Naive thymus-derived CD4-positive, alpha-beta T cell (primary cell): ENCODE data around the gene MYO5A. TPM values are rescaled to one million over a fixed set of nuclear protein-coding genes. Genes with fewer than 3 reads are reported as not detected.
"Not testable (repeated sequence)": the region's sequence is repeated elsewhere in the genome, so short reads cannot be mapped to it uniquely, and the experiment has no call there.

Source experiments
- ATAC-seq: fragments of 150-1000 bp; cut with Tn5 transposase; 2 replicates; pipeline ENCODE4 v1.10.0; 2021; ENCODE audit warnings: mild to moderate bottlenecking, moderate library complexity
- CTCF ChIA-PET: fragments of 350-600 bp; sonication (Branson Sonifier 250); formaldehyde crosslinking; loops from one replicate; lab custom pipeline; 2021; ENCODE audit warnings: antibody characterized with exemption; lab: Charles Lee
- POLR2A ChIA-PET: fragments of 350-600 bp; sonication (Branson Sonifier 250); formaldehyde crosslinking; loops from one replicate; lab custom pipeline; 2021; ENCODE audit warnings: antibody characterized with exemption, inconsistent platforms; lab: Charles Lee
- DNase-seq, 9 donors: peaks; one replicate each; pipeline versions ENCODE4 v3.0.0 to v3.0.0-alpha.2; 2020 to 2022; ENCODE audit warnings: mixed read lengths in 1 of 9
- H3K27ac ChIP-seq: one replicate; pipeline ENCODE4 v1.7.0; 2013; ENCODE audit warnings: mild to moderate bottlenecking, low read depth, low read length, moderate library complexity
- H3K27me3 ChIP-seq, 2 donors: one replicate each; pipeline ENCODE4 v1.7.0; 2013; ENCODE audit warnings: low read length in 2 of 2, mild to moderate bottlenecking in 2 of 2, moderate library complexity in 2 of 2; ENCODE audit not compliant: control insufficient read depth in 2 of 2, insufficient read depth in 2 of 2
- H3K36me3 ChIP-seq, 3 experiments: 1 replicate in 2 of 3; 2 replicates in 1 of 3; pipeline ENCODE4 v1.7.0; 2013; ENCODE audit warnings: low read length in 3 of 3, mild to moderate bottlenecking in 3 of 3, moderate library complexity in 1 of 3; ENCODE audit not compliant: insufficient read depth in 3 of 3, control insufficient read depth in 2 of 3
- H3K4me1 ChIP-seq, 2 donors: one replicate each; pipeline ENCODE4 v1.7.0; 2013; ENCODE audit warnings: low read length in 2 of 2, mild to moderate bottlenecking in 2 of 2, moderate library complexity in 1 of 2; ENCODE audit not compliant: control insufficient read depth in 2 of 2, insufficient read depth in 2 of 2
- H3K4me3 ChIP-seq: 2 replicates; pipeline ENCODE4 v1.7.0; 2013; ENCODE audit warnings: mild to moderate bottlenecking, low read length
- H3K9me3 ChIP-seq, 3 experiments: 1 replicate in 2 of 3; 2 replicates in 1 of 3; pipeline ENCODE4 v1.7.0; 2013; ENCODE audit warnings: low read length in 3 of 3; ENCODE audit not compliant: control insufficient read depth in 2 of 3
- H3K27ac Mint-ChIP-seq, 9 donors: one replicate each; pipeline ENCODE4 v1.8.0; 2020 to 2022; ENCODE audit warnings: mixed read lengths in 9 of 9, mild to moderate bottlenecking in 8 of 9, moderate library complexity in 5 of 9, inconsistent platforms in 2 of 9
- H3K27me3 Mint-ChIP-seq, 5 donors: one replicate each; pipeline ENCODE4 v1.8.0; 2021 to 2022; ENCODE audit warnings: mixed read lengths in 5 of 5, mild to moderate bottlenecking in 1 of 5
- H3K36me3 Mint-ChIP-seq, 5 donors: one replicate each; pipeline ENCODE4 v1.8.0; 2020 to 2022; ENCODE audit warnings: mixed read lengths in 5 of 5, mild to moderate bottlenecking in 3 of 5, inconsistent platforms in 1 of 5
- H3K4me1 Mint-ChIP-seq, 7 donors: one replicate each; pipeline ENCODE4 v1.8.0; 2020 to 2022; ENCODE audit warnings: mixed read lengths in 7 of 7, mild to moderate bottlenecking in 3 of 7, inconsistent platforms in 1 of 7
- H3K4me3 Mint-ChIP-seq, 10 donors: one replicate each; pipeline ENCODE4 v1.8.0; 2020 to 2022; ENCODE audit warnings: mild to moderate bottlenecking in 10 of 10, mixed read lengths in 10 of 10, moderate library complexity in 6 of 10, inconsistent platforms in 2 of 10
- H3K9me3 Mint-ChIP-seq, 11 donors: one replicate each; pipeline ENCODE4 v1.8.0; 2020 to 2022; ENCODE audit warnings: mixed read lengths in 11 of 11, mild to moderate bottlenecking in 4 of 11, inconsistent platforms in 1 of 11, moderate library complexity in 1 of 11
- intact Hi-C, 2 donors: fragments of 100-400 bp; cut with micrococcal nuclease; formaldehyde crosslinking; loops; one replicate each; pipeline ENCODE4 v1.15.1; 2023
- polyA plus RNA-seq, 2 donors: library from polyadenylated mRNA; unstranded; fragments of 300-500 nt; fragmentation: Illumina TruSeq; gene quantifications; one replicate each; pipeline ENCODE4 v1.2.3, GENCODE V29; 2021
- total RNA-seq, 6 experiments: library from RNA in 5 of 6; stranded (reverse) in 5 of 6; gene quantifications; 1 replicate in 5 of 6; 2 replicates in 1 of 6; pipeline ENCODE4 v1.2.3 and lab custom pipeline; 2021 to 2026

The MYO5A gene
- total and polyA plus RNA-seq, 7 experiments from 2014 or later, result 4.2 to 39.6 (median 20.8) TPM

GRCh38 chr15:52495125-52495524, 33.6 kb downstream of the MYO5A start:
- ChIA-PET POLR2A (interaction anchor here (0.9 kb wide), 1 partner anchor 9 kb away, joined by 4 read pairs; no protein-coding TSS in a partner anchor), CTCF (no interaction called here)

DNA sequence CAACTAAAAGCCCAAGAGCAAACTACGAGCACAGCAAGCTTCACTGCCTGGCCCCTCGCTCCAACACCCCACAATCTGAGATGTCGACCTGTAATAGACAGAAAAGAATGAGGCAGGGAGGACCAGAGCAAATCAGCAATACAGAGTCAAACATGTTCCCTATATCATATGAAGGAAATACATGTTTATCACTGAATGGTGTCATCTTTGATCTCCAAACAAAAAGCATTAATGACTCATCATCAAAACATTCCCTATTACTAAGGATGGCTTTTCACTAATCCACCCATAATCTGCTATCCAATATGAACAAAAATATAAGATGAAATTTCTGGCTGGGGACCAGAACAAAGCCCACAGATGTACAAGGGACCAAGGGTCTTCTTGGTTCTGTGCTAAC, 34.7 kb downstream of the MYO5A start:
- ChIA-PET POLR2A (no interaction called here), CTCF (no interaction called here)
- Histone ChIP-seq H3K4me3 (no peak overlapping the region), H3K4me1 (peaks cover 0 to 12% of the 10 kb centered on the region in 2 donors), H3K27ac (no peak overlapping the region), H3K36me3 (no peaks in the 10 kb centered on the region), H3K9me3 (no peaks in the 10 kb centered on the region), H3K27me3 (no peaks in the 10 kb centered on the region)
- H3K4me3 Mint-ChIP-seq, result no peak overlapping the region
- DNase-seq (no peak), ATAC-seq (no peak)
- H3K27ac Mint-ChIP-seq, result no peak overlapping the region
- peaks cover 0 to 4% (median 0%) of the 10 kb centered on the region in 5 donors for H3K36me3 Mint-ChIP-seq
- no peaks in the 10 kb centered on the region for H3K9me3 Mint-ChIP-seq
- peaks cover 24 to 53% (median 30%) of the 10 kb centered on the region in 7 donors for H3K4me1 Mint-ChIP-seq
- intact Hi-C loops, result no loop called here
- H3K27me3 Mint-ChIP-seq, result no peaks in the 10 kb centered on the region

More at GRCh38 chr15:52495125-52495524, 33.6 kb downstream of the MYO5A start:
- Mint-ChIP-seq H3K4me1 (peaks cover 13 to 50% (median 21%) of the 10 kb centered on the region in 7 donors), H3K27ac (no peak overlapping the region), H3K36me3 (peaks cover 0 to 5% (median 0%) of the 10 kb centered on the region in 5 donors), H3K27me3 (no peaks in the 10 kb centered on the region), H3K4me3 (no peak overlapping the region), H3K9me3 (no peaks in the 10 kb centered on the region)
- Histone ChIP-seq H3K4me1 (peaks cover 0 to 3% of the 10 kb centered on the region in 2 donors), H3K27me3 (no peaks in the 10 kb centered on the region), H3K9me3 (no peaks in the 10 kb centered on the region), H3K27ac (no peak overlapping the region), H3K4me3 (no peak overlapping the region), H3K36me3 (no peaks in the 10 kb centered on the region)
- ATAC-seq (no peak), DNase-seq (no peak)
- intact Hi-C loops, result no loop called here

DNA sequence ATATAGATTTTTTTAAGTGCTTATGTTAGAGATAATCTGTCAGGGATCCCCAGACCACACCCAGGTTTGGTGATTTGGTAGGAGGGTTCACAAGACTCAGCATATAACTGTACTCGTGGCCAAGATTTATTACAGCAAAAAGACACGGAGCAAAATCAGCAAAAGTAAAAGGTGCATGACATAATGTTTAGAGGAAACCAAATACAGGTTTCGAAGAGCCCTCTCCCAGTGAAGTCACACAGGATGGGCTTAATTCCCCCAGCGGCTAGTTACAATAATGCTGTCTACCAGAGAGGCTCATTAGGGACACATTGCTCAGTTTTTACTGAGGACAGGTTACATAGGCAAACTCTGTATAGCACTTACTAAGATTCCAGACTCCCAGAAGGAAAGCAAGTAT, 36.5 kb downstream of the MYO5A start:
- ATAC-seq, result no peak
- H3K27ac ChIP-seq, result no peak overlapping the region
- peaks cover 5 to 19% of the 10 kb centered on the region in 2 donors for H3K4me1 ChIP-seq
- no peak overlapping the region for H3K4me3 ChIP-seq
- Mint-ChIP-seq H3K27me3 (no peaks in the 10 kb centered on the region), H3K27ac (no peak overlapping the region), H3K4me3 (no peak overlapping the region), H3K4me1 (peaks cover 34 to 67% (median 42%) of the 10 kb centered on the region in 7 donors), H3K36me3 (peaks cover 0 to 6% (median 0%) of the 10 kb centered on the region in 5 donors), H3K9me3 (no peaks in the 10 kb centered on the region)
- H3K9me3 ChIP-seq, result no peaks in the 10 kb centered on the region
- no peaks in the 10 kb centered on the region for H3K36me3 ChIP-seq
- no peak for DNase-seq
- ChIA-PET CTCF (no interaction called here), POLR2A (interaction anchor here (0.9 kb wide), 1 partner anchor 32 kb away, joined by 3 read pairs; no protein-coding TSS in a partner anchor)
- no peaks in the 10 kb centered on the region for H3K27me3 ChIP-seq
- intact Hi-C loops, result no loop called here

DNA sequence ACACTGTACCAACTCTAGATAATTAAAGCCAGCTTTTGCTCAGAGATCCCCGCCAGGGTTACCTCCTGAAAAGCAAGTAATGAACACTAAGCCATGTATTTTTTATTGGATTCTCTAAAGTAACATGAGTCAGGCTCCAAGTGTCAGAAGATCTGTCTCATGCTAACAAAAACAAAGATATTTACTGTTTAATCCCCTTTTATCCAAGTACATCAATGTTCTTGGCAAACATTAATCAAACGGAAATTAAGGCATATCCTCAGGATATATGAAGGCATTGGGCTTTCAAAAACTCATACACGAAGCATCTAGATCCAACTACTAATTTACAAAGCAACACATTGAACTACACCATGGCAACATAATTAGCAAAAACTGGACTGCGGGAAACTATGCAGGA, 37.2 kb downstream of the MYO5A start:
- Mint-ChIP-seq H3K27me3 (no peaks in the 10 kb centered on the region), H3K36me3 (peaks cover 0 to 6% (median 0%) of the 10 kb centered on the region in 5 donors), H3K4me1 (peaks cover 40 to 69% (median 47%) of the 10 kb centered on the region in 7 donors), H3K4me3 (no peak overlapping the region), H3K27ac (no peak overlapping the region), H3K9me3 (no peaks in the 10 kb centered on the region)
- DNase-seq (no peak), ATAC-seq (no peak)
- H3K4me3 ChIP-seq, result no peak overlapping the region
- ChIA-PET POLR2A (interaction anchor here (0.9 kb wide), 1 partner anchor 33 kb away, joined by 3 read pairs; no protein-coding TSS in a partner anchor), CTCF (no interaction called here)
- intact Hi-C loops, result loop anchor here in 1 of 2 donors (2.0 kb wide), 1 partner anchor 13 kb away; no protein-coding TSS in a partner anchor
- H3K9me3 ChIP-seq, result no peaks in the 10 kb centered on the region
- no peaks in the 10 kb centered on the region for H3K27me3 ChIP-seq
- H3K4me1 ChIP-seq, result peaks cover 5 to 19% of the 10 kb centered on the region in 2 donors
- H3K27ac ChIP-seq, result no peak overlapping the region
- H3K36me3 ChIP-seq, result no peaks in the 10 kb centered on the region

GRCh38 chr15:52489430-52489829, 39.2 kb downstream of the MYO5A start:
- Mint-ChIP-seq H3K4me1 (peaks cover 42 to 73% (median 47%) of the 10 kb centered on the region in 7 donors), H3K27ac (peak overlapping the region in 2 of 9 donors; percentile 1 to 50), H3K4me3 (peak overlapping the region in 5 of 10 donors; percentile 9 to 57 (median 45))
- H3K9me3 Mint-ChIP-seq, H3K27me3 Mint-ChIP-seq, H3K27me3 ChIP-seq, H3K36me3 ChIP-seq, H3K4me3 ChIP-seq, H3K9me3 ChIP-seq, CTCF ChIA-PET, H3K36me3 Mint-ChIP-seq, H3K27ac ChIP-seq: not testable (repeated sequence)
- H3K4me1 ChIP-seq, result peaks cover 5 to 19% of the 10 kb centered on the region in 2 donors
- POLR2A ChIA-PET, result interaction anchor here (0.6 to 1.4 kb wide), 3 partner anchors 9 to 624 kb away, joined by 3 to 4 read pairs (median 3); partner anchors contain the start of gene MYO5A
- DNase-seq (peak in 5 of 9 donors; percentile 5 to 34 (median 29)), ATAC-seq (peak; percentile 31)
- intact Hi-C loops, result loop anchor here (2.0 to 10.0 kb wide), 4 partner anchors 55 to 755 kb away; partner anchors contain the start of gene LYSMD2 (in 1 of the 2)

DNA sequence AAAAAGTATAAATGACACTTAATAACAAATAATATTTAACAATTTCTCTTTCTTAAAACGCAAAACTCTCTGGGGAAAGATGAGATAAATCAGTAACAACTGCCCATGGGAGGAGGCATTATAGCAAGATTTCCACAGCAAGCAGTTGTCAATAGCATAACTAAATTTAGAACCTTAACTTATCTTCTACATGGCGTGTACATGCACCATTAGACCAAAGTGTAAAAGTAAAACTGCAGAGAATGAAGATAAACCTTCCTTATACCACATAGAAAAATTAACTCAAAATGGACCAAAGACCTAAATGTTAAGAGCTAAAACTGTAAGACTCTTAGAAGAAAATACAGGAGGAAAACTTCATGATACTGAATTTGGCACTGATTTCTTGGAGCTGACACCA, 39.9 kb downstream of the MYO5A start:
- no peaks in the 10 kb centered on the region for H3K9me3 ChIP-seq
- no peak overlapping the region for H3K4me3 ChIP-seq
- CTCF ChIA-PET, result interaction anchor here (0.6 kb wide), 1 partner anchor 20 kb away, joined by 4 read pairs; no protein-coding TSS in a partner anchor
- no peaks in the 10 kb centered on the region for H3K27me3 ChIP-seq
- H3K36me3 ChIP-seq, result no peaks in the 10 kb centered on the region
- intact Hi-C loops, result loop anchor here (2.0 to 10.0 kb wide), 4 partner anchors 54 to 754 kb away; partner anchors contain the start of gene LYSMD2 (in 1 of the 2)
- peak overlapping the region in 3 of 9 donors; percentile 1 to 50 (median 40) for H3K27ac Mint-ChIP-seq
- H3K4me3 Mint-ChIP-seq, result peak overlapping the region in 7 of 10 donors; percentile 1 to 57 (median 45)
- H3K4me1 Mint-ChIP-seq, result peaks cover 45 to 75% (median 51%) of the 10 kb centered on the region in 7 donors
- peaks cover 0 to 6% (median 0%) of the 10 kb centered on the region in 5 donors for H3K36me3 Mint-ChIP-seq
- no peak for ATAC-seq
- POLR2A ChIA-PET, result interaction anchor here (0.6 to 1.4 kb wide), 3 partner anchors 10 to 624 kb away, joined by 3 to 4 read pairs (median 3); partner anchors contain the start of gene MYO5A
- DNase-seq, result no peak
- H3K27me3 Mint-ChIP-seq, result no peaks in the 10 kb centered on the region
- peaks cover 9 to 19% of the 10 kb centered on the region in 2 donors for H3K4me1 ChIP-seq
- no peak overlapping the region for H3K27ac ChIP-seq
- no peaks in the 10 kb centered on the region for H3K9me3 Mint-ChIP-seq
